GM13977 (cell line): Measurements from ENCODE around the gene ZFPM1.
A peak's percentile ranks its signal among the peaks of the same experiment; 100 is the strongest.

Experiments used
- DNase-seq: peaks from one replicate; pipeline ENCODE4 v3.0.0; 2012; ENCODE audit warnings: low spot score
- in situ Hi-C: fragments of 300-500 bp; cut with MboI; formaldehyde crosslinking; loops from one replicate; pipeline ENCODE4 v1.12.0; 2022; ENCODE audit warnings: low sequenced_read_pairs, low pct_unique_long_range_greater_than_20kb, mixed read lengths, inconsistent platforms; ENCODE audit not compliant: unreplicated experiment
- TF ChIP-seq, protein P1 (sequence below): IDR thresholded peaks from 2 replicates; pipeline ENCODE4 v1.5.1; 2012; ENCODE audit warnings: mild to moderate bottlenecking, control low read depth; ENCODE audit not compliant: insufficient read depth; ENCODE audit errors: extremely low read depth, missing control alignments

ZFPM1 gene

DNA sequence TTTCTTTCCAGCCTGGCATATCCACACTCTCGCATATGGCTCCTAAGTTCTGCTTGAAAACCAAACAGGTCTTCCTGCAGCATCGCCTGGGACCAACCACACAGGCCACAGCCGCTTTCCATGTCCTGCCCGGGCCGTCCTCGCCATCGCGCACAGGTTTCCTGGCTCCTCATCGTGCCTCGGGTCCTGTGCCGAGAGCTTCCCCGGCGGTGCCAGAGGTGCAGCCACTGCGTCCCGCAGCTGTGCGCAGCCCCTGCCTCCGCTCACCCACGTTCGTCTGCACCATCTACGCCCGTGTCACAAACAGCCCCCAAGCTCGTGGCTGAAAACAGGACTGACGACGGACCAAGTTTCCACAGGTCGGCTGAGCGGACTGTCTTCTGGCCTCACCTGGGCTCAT, 6.3 kb upstream of the ZFPM1 start:
- in situ Hi-C loops, result loop anchor here (25.0 kb wide), 2 partner anchors 91 to 484 kb away; partner anchors contain the start of gene BANP
- DNase-seq, result no peak
- TF ChIP-seq, protein P1, sequence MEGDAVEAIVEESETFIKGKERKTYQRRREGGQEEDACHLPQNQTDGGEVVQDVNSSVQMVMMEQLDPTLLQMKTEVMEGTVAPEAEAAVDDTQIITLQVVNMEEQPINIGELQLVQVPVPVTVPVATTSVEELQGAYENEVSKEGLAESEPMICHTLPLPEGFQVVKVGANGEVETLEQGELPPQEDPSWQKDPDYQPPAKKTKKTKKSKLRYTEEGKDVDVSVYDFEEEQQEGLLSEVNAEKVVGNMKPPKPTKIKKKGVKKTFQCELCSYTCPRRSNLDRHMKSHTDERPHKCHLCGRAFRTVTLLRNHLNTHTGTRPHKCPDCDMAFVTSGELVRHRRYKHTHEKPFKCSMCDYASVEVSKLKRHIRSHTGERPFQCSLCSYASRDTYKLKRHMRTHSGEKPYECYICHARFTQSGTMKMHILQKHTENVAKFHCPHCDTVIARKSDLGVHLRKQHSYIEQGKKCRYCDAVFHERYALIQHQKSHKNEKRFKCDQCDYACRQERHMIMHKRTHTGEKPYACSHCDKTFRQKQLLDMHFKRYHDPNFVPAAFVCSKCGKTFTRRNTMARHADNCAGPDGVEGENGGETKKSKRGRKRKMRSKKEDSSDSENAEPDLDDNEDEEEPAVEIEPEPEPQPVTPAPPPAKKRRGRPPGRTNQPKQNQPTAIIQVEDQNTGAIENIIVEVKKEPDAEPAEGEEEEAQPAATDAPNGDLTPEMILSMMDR, result no peak

DNA sequence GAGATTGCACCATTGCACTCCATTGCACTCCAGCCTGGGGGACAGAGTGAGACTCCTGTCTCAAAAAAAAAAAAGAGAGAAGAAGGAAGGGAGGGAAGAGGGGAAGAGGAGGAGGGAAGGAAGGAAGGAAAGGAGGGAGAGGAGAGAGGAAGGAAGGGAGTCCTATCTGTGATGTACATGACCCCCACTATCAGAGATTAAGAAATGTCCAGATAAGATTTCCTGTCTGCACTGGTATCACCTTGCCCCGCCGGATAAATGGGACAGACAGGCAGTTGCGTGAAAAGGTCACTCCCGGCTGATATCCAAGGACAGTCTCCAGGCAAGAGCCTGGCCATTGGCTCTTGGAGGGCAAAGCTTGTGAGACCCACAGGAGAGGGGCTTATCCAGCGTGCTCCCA, 5.2 kb upstream of the ZFPM1 start:
- in situ Hi-C loops, result loop anchor here (25.0 kb wide), 2 partner anchors 89 to 486 kb away; partner anchors contain the start of gene BANP
- TF ChIP-seq, protein P1, result no peak
- DNase-seq, result no peak

DNA sequence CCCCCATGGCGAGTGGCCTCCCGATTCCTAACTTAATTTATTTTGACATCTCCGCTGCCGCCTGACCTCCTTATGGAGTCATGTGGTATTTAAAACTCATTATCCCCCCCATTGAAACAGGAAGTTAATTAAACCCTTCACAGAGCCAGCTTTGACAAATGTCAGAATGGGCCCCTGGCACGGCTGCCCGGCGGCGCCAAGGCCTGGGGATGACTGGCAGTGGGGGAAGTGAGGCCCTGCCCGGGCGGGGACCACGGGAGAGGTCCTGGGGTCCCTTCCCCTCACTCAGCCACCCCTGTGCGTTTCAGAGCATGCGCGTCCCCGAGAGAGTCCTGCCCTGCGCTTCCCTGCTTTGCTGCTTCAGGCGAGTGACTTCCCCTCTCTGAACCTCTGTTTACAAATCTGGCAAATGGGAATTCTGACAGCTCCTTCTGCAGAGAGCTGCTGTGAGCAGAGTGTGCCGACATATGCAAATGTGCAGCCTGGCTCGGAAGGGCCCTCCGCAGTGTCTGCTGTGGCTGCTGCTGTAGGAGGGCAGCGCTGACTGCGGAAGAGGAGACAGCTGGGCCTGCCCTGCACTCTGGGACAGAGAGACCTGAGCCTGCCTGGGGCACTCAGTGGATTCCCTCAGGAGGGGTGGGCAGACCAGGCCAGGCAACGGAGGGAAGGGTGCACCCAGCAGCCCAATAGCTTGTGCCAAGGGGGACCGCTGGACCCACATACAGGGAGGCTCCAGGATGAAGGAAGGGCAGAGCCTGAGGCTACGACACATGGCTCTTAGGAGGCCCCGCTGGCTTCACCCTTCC, 4.4 kb upstream of the ZFPM1 start:
- no peak for DNase-seq
- in situ Hi-C loops, result loop anchor here (25.0 kb wide), 2 partner anchors 89 to 486 kb away; partner anchors contain the start of gene BANP
- TF ChIP-seq, protein P1, result no peak

DNA sequence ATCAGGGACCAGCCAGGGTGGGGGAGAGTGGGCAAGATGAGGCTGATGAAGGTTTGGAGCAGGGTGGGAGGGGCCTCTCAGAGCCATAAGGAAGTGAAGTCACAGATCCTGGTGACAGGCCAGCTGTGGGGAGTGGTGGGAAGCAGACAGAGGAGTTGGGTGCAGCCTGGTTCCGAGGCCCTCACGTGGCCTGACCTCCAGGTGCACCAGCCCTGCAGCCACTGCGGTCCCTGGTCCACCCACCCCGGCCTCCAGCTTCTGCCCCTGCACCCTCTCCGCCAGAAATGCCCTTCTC, 3.9 kb upstream of the ZFPM1 start:
- no peak for DNase-seq
- TF ChIP-seq, protein P1, result no peak
- in situ Hi-C loops, result loop anchor here (25.0 kb wide), 2 partner anchors 88 to 487 kb away; partner anchors contain the start of gene BANP

DNA sequence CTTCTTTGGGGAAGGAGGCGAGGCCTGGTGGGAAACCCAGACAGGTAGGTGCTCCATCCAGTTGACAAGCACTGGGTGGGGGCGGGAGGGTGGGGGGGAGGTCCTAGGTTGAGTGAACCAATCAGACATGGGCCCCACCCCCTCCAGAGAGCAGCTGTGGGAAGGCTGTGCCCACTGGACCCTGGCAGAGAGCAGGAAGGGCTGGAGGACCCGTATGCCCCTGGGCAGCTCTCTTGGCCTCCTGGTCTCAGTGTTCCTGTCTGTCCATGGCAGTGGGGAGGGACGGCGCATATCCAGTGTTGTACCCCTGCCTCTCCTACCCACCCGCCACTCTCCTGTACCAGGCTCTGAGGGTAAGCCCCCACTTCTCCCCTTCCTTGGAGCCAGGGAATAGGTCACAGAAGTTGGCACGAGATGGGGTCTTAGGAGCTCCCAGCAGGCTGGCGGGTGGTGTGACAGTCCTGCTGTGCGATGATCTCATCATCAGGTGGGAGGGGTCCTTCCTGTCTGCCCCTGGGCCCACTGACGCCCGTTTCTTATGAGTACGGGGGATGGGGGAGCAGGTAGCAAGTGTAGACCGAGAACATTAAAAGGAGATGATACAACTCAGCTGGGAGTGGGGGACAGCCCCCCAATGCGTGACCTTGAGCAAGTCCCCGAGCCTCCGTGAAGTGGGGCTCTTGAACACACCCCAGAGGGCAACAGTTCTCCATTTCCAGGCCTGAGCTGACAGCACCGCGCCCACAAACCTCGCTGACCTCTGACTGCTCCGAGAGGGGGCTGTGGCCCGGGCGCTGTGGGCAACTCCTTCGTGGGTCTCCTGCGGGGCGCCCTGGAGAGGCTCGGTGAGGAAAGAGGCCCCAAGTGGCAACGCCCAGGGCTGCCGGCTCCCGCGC, 1.2 kb upstream of the ZFPM1 start:
- in situ Hi-C loops, result no loop called here
- DNase-seq, result no peak
- TF ChIP-seq, protein P1, result no peak

DNA sequence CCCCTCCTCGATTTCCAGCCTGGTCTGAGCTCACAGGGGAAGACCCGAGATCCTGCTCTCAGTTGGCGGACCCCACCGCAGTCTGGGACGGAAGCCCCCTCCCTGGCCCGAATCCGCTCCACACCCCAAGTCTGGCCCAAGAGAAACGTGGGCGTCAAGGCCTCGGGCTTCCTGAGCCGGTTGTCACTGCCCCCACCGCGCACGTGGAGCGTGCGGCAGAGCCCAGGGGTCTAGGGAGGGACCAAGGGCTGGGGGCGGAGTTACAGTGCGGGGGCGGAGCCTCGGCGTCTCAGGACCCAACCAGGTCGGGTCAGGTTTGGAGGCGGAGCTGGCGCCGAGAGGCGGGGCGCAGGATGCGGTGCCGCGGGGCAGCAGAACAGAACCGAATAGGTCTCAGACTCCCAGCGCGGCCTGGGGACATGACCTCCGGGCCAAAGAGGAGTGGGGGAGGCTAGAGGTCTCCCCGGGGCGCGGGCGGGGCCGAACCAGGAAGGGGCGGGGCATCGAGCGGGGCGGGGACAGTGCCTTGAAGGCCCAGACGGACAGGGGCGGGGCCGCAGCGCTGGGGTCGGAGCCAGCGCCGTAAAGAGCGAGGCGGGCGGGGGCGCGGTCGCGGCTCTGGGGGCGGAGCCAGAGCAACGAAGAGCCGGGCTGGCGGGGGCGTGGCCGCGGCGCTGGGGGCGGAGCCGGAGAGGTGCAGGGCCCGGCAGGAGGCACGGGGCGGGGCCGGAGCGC, 431 bp upstream of the ZFPM1 start:
- in situ Hi-C loops, result no loop called here
- DNase-seq, result peak; percentile 100
- TF ChIP-seq, protein P1, result no peak
